A673 (cell line): Measurements from ENCODE around the gene IRGC.

Experiments
- EZH2 ChIP-seq: fragments of 200-600 bp; sonication (generic); IDR thresholded peaks from 2 replicates; pipeline ENCODE4 v1.6.1; 2017; ENCODE audit warnings: borderline replicate concordance, low read depth, mild to moderate bottlenecking, mixed read lengths, antibody characterized with exemption, low read length; ENCODE audit not compliant: poor library complexity, severe bottlenecking
- TF ChIP-seq, protein P1 (sequence below): fragments of 300-800, 200-600 bp; sonication (generic); conservative IDR thresholded peaks from 2 replicates; pipeline ENCODE4 v1.5.1; 2017; ENCODE audit warnings: low read depth, mild to moderate bottlenecking, antibody characterized with exemption, low read length, moderate library complexity, mixed read lengths

DNA sequence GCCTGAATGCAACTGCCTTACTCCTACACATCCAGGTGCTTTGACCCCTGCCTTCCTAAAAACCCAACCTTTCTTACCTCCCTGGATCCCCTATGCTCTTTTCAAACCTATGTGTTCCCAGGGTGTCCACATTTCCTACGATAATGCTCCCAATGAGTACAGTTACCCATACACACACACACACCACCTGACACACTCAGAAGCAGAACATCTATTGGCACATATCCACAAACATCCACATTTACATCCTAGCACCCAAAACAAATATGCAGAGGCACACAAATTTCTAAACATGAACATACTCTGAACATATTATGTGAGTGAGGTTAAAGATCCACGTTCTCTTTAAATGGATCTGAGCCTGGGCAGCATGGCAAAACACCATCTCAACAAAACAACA lies 23.5 kb upstream of the IRGC start:
- TF ChIP-seq EZH2, result no peak
- TF ChIP-seq, protein P1, sequence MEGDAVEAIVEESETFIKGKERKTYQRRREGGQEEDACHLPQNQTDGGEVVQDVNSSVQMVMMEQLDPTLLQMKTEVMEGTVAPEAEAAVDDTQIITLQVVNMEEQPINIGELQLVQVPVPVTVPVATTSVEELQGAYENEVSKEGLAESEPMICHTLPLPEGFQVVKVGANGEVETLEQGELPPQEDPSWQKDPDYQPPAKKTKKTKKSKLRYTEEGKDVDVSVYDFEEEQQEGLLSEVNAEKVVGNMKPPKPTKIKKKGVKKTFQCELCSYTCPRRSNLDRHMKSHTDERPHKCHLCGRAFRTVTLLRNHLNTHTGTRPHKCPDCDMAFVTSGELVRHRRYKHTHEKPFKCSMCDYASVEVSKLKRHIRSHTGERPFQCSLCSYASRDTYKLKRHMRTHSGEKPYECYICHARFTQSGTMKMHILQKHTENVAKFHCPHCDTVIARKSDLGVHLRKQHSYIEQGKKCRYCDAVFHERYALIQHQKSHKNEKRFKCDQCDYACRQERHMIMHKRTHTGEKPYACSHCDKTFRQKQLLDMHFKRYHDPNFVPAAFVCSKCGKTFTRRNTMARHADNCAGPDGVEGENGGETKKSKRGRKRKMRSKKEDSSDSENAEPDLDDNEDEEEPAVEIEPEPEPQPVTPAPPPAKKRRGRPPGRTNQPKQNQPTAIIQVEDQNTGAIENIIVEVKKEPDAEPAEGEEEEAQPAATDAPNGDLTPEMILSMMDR, result no peak
